Gastrocnemius medialis (tissue), 4 donors: ENCODE results near the gene PCDHB16.
A peak's percentile ranks its signal among the peaks of the same experiment; 100 is the strongest.

Experiments
- POLR2A ChIP-seq, 2 donors: fragments of 450-650 bp; IDR thresholded peaks; one replicate each; pipeline ENCODE4 v1.6.1; 2017; ENCODE audit warnings: antibody characterized with exemption in 2 of 2, mild to moderate bottlenecking in 2 of 2, moderate library complexity in 2 of 2
- TF ChIP-seq, protein P1 (sequence below), 5 experiments: fragments of 450-650 bp in 3 of 5; fragments of 200-600 bp in 2 of 5; sonication (generic) in 2 of 5; IDR thresholded peaks in 4 of 5; conservative IDR thresholded peaks in 1 of 5; 1 replicate in 4 of 5; 2 replicates in 1 of 5; pipeline ENCODE4 v1.5.1; 2016 to 2019; ENCODE audit warnings: antibody characterized with exemption in 5 of 5, mild to moderate bottlenecking in 3 of 5, moderate library complexity in 3 of 5

DNA sequence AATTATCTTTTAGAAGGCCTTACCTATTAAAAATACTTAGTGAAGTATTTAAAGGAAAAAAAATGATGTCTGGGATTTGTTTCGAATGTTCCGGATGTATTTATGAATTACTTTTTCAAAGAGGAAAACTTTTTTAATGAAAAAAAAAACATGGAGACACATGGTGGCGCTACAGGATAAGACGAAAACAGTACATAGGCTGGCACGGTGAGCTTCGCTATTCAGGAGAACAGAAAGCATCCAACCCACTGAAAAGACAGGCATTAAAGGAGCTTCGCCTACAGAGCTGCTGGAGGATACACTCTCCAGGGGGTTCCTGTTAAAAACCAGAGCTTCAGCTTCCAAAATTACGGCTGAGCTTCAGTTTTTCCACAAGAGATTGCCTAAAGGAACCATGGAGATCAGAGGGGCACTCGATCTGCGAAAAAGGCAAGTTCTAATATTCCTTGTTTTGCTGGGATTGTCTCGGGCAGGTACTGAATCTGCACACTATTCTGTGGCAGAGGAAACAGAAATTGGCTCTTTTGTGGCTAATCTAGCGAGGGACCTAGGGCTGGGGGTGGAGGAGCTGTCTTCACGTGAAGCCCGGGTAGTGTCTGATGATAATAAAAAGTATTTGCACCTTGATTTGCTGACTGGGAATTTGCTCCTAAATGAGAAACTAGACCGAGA is 41.1 kb downstream of the PCDHB16 start, which contains the start of gene PCDHB14:
- TF ChIP-seq, protein P1, sequence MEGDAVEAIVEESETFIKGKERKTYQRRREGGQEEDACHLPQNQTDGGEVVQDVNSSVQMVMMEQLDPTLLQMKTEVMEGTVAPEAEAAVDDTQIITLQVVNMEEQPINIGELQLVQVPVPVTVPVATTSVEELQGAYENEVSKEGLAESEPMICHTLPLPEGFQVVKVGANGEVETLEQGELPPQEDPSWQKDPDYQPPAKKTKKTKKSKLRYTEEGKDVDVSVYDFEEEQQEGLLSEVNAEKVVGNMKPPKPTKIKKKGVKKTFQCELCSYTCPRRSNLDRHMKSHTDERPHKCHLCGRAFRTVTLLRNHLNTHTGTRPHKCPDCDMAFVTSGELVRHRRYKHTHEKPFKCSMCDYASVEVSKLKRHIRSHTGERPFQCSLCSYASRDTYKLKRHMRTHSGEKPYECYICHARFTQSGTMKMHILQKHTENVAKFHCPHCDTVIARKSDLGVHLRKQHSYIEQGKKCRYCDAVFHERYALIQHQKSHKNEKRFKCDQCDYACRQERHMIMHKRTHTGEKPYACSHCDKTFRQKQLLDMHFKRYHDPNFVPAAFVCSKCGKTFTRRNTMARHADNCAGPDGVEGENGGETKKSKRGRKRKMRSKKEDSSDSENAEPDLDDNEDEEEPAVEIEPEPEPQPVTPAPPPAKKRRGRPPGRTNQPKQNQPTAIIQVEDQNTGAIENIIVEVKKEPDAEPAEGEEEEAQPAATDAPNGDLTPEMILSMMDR (IDR thresholded peaks at IDR 0.05 in 4 of 5, conservative IDR thresholded peaks at IDR 0.05 in 1 of 5): peak in 1 of 5 experiments; percentile 29
- TF ChIP-seq POLR2A (IDR thresholded peaks at IDR 0.05): no peak
